ENCODE data around the gene NDUFB4. TPM values are rescaled to one million over a fixed set of nuclear protein-coding genes. Genes with fewer than 3 reads are reported as not detected.
"Not testable (repeated sequence)": the region's sequence is repeated elsewhere in the genome, so short reads cannot be mapped to it uniquely, and the experiment has no call there.

The NDUFB4 gene
- total RNA-seq, 1 donor from 2014 or later = 165 TPM

DNA sequence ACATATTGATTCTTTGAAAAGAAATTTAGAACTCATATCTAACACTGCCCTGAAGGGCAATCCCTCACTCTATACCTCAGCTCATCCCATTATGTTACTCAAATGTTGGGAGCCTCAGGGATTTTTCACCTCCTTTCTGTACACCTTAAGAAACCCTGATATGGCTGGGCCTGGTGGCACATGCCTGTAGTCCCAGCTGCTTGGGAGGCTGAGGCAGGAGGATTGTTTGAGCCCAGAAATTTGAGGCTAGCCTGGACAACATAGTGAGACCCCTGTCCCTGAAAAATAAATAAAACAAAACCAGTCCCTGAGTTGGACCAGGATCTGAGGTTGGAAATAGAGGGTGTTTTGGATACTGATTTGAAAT is 27.6 kb downstream of the NDUFB4 start:
- Mint-ChIP-seq H3K36me3 (ENCODE audit: insufficient read depth) (peaks cover 4% of the 10 kb centered on the region), H3K4me1 (ENCODE audit: low read depth) (no peaks in the 10 kb centered on the region), H3K27me3 (no peaks in the 10 kb centered on the region), H3K27ac (no peak overlapping the region), H3K9me3 (ENCODE audit: low read depth) (peaks cover 16% of the 10 kb centered on the region), H3K4me3 (ENCODE audit: low read depth) (no peak overlapping the region)
- TF ChIP-seq, protein P1, sequence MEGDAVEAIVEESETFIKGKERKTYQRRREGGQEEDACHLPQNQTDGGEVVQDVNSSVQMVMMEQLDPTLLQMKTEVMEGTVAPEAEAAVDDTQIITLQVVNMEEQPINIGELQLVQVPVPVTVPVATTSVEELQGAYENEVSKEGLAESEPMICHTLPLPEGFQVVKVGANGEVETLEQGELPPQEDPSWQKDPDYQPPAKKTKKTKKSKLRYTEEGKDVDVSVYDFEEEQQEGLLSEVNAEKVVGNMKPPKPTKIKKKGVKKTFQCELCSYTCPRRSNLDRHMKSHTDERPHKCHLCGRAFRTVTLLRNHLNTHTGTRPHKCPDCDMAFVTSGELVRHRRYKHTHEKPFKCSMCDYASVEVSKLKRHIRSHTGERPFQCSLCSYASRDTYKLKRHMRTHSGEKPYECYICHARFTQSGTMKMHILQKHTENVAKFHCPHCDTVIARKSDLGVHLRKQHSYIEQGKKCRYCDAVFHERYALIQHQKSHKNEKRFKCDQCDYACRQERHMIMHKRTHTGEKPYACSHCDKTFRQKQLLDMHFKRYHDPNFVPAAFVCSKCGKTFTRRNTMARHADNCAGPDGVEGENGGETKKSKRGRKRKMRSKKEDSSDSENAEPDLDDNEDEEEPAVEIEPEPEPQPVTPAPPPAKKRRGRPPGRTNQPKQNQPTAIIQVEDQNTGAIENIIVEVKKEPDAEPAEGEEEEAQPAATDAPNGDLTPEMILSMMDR (IDR thresholded peaks at IDR 0.05; ENCODE audit: unreplicated experiment) = no peak
- DNase-seq (ENCODE audit: low spot score, unreplicated experiment) = no peak

- Mint-ChIP-seq H3K4me1 (ENCODE audit: low read depth) (no peaks in the 10 kb centered on the region), H3K27me3 (no peaks in the 10 kb centered on the region), H3K4me3 (ENCODE audit: low read depth) (no peak overlapping the region), H3K9me3 (ENCODE audit: low read depth) (peaks cover 21% of the 10 kb centered on the region), H3K36me3 (ENCODE audit: insufficient read depth) (peaks cover 5% of the 10 kb centered on the region), H3K27ac (no peak overlapping the region)
- TF ChIP-seq, protein P1 (IDR thresholded peaks at IDR 0.05; ENCODE audit: unreplicated experiment) = no peak
- DNase-seq (ENCODE audit: low spot score, unreplicated experiment) = no peak
These were observed 29.0 kb downstream of the NDUFB4 start for GRCh38 chr3:120625159-120625586.

- Mint-ChIP-seq H3K4me3 (ENCODE audit: low read depth) (no peak overlapping the region), H3K27me3 (no peaks in the 10 kb centered on the region), H3K4me1 (ENCODE audit: low read depth) (no peaks in the 10 kb centered on the region), H3K9me3 (ENCODE audit: low read depth) (peaks cover 8% of the 10 kb centered on the region), H3K27ac (no peak overlapping the region), H3K36me3 (ENCODE audit: insufficient read depth) (peaks cover under 1% of the 10 kb centered on the region)
- no peak for DNase-seq (ENCODE audit: low spot score, unreplicated experiment)
- TF ChIP-seq, protein P1 (IDR thresholded peaks at IDR 0.05; ENCODE audit: unreplicated experiment) = no peak
These were observed 38.4 kb downstream of the NDUFB4 start for GRCh38 chr3:120634539-120634938.

DNA sequence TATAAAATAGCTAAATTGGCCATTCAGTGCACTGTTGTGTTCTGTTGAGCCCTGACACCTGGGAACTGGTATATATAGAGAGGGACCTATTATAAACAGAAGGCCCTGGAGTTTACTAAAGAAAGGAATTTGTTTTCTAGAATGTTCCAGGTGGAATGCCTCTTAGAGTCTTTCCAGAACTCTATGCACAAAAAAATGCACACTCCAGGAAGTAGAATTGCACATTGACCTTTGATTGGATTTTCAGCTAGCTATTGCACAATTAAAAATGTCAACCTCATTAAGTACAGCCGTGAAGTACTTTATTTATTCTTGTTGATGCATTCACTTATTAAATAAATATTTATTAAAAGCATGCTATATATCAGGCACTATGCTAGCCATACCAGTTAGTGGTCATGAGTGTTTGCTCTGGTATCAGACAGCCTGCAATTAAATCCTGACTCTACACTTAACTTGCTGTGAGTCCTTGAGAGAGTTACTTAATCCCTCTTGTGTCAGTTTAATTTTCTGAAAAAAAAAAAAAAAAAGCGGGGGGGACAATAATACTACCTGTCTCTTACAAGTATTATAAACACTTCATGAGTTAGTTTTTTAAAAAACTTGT is 40.8 kb downstream of the NDUFB4 start:
- no peaks in the 10 kb centered on the region for H3K4me1 Mint-ChIP-seq (ENCODE audit: low read depth)
- H3K4me3 Mint-ChIP-seq (ENCODE audit: low read depth) = no peak overlapping the region
- no peak overlapping the region for H3K27ac Mint-ChIP-seq
- DNase-seq (ENCODE audit: low spot score, unreplicated experiment) = no peak
- peaks cover 2% of the 10 kb centered on the region for H3K36me3 Mint-ChIP-seq (ENCODE audit: insufficient read depth)
- no peaks in the 10 kb centered on the region for H3K27me3 Mint-ChIP-seq
- no peaks in the 10 kb centered on the region for H3K9me3 Mint-ChIP-seq (ENCODE audit: low read depth)
- TF ChIP-seq, protein P1 (IDR thresholded peaks at IDR 0.05; ENCODE audit: unreplicated experiment) = no peak

GRCh38 chr3:120637851-120638559 is 41.9 kb downstream of the NDUFB4 start:
- Mint-ChIP-seq H3K36me3 (ENCODE audit: insufficient read depth) (peaks cover 2% of the 10 kb centered on the region), H3K27ac (no peak overlapping the region)
- TF ChIP-seq, protein P1 (IDR thresholded peaks at IDR 0.05; ENCODE audit: unreplicated experiment) = no peak

GRCh38 chr3:120638820-120639219 is 42.7 kb downstream of the NDUFB4 start:
- not testable (repeated sequence) for H3K27ac Mint-ChIP-seq; H3K36me3 Mint-ChIP-seq (ENCODE audit: insufficient read depth); H3K4me3 Mint-ChIP-seq (ENCODE audit: low read depth); H3K4me1 Mint-ChIP-seq (ENCODE audit: low read depth); H3K27me3 Mint-ChIP-seq; H3K9me3 Mint-ChIP-seq (ENCODE audit: low read depth); DNase-seq (ENCODE audit: low spot score, unreplicated experiment)

More at GRCh38 chr3:120637851-120638559, 41.9 kb downstream of the NDUFB4 start:
- Mint-ChIP-seq H3K4me1 (ENCODE audit: low read depth) (no peaks in the 10 kb centered on the region), H3K9me3 (ENCODE audit: low read depth) (no peaks in the 10 kb centered on the region), H3K4me3 (ENCODE audit: low read depth) (no peak overlapping the region), H3K27me3 (no peaks in the 10 kb centered on the region)
- no peak for DNase-seq (ENCODE audit: low spot score, unreplicated experiment)
